ENCODE results near the gene OR4D2.

DNA sequence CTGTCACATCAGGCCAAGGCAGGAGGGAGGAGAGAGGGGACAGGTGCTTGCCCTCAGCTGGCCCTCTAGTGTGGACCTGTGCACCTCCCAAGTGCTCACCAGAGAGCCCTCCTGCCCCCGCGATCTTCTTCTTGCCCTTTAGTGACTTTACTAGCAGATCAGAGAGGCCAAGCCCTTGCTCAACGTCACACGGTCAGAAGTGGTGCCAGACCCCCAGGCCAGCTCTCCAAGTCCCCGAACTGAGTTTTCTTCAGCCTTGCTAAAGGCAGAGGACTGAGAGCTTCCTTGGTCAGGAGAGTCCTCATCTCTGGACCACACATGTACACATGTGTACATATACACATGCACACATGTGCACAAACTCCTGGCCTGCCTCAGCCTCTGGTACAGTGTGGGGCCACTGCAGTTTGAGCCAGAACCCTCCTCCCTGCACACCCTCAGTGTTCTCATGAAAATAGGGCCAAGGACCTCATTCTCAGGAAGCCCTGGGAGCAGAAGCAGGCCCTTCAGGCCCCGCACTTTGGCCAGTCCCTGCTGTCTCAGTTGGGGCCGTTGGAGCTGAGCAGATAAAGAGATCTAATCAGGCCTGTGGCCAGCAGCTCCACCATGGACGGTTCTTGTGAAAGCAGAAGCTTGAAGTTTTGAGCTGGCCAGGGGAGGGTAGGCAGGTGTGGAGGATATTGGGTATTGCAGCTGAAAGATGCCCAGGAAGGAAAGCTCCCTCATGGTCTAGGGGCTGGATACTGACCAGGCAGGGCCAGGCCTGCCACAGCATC, 18.4 kb downstream of the OR4D2 start:
- TF ChIP-seq, protein P1, sequence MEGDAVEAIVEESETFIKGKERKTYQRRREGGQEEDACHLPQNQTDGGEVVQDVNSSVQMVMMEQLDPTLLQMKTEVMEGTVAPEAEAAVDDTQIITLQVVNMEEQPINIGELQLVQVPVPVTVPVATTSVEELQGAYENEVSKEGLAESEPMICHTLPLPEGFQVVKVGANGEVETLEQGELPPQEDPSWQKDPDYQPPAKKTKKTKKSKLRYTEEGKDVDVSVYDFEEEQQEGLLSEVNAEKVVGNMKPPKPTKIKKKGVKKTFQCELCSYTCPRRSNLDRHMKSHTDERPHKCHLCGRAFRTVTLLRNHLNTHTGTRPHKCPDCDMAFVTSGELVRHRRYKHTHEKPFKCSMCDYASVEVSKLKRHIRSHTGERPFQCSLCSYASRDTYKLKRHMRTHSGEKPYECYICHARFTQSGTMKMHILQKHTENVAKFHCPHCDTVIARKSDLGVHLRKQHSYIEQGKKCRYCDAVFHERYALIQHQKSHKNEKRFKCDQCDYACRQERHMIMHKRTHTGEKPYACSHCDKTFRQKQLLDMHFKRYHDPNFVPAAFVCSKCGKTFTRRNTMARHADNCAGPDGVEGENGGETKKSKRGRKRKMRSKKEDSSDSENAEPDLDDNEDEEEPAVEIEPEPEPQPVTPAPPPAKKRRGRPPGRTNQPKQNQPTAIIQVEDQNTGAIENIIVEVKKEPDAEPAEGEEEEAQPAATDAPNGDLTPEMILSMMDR (conservative IDR thresholded peaks at IDR 0.05; ENCODE audit: low read depth, low read length) = no peak
- TF ChIP-seq POLR2A (IDR thresholded peaks at IDR 0.05; ENCODE audit: low read depth, low read length) (no peak), MAZ (IDR thresholded peaks at IDR 0.05; ENCODE audit: borderline replicate concordance, low read depth, low read length) (no peak), RFX5 (IDR thresholded peaks at IDR 0.05; ENCODE audit: low read depth, low read length) (no peak), CEBPB (IDR thresholded peaks at IDR 0.05; ENCODE audit: low read depth, low read length) (no peak), SMC3 (IDR thresholded peaks at IDR 0.05; ENCODE audit: low read depth, low read length) (no peak), RAD21 (IDR thresholded peaks at IDR 0.05; ENCODE audit: low read length) (no peak), MXI1 (IDR thresholded peaks at IDR 0.05; ENCODE audit: borderline replicate concordance, low read depth, low read length) (no peak), RCOR1 (IDR thresholded peaks at IDR 0.05; ENCODE audit: insufficient replicate concordance, low read length) (no peak), FOS (IDR thresholded peaks at IDR 0.05; ENCODE audit: low read depth, low read length) (no peak), CHD1 (IDR thresholded peaks at IDR 0.05; ENCODE audit: low read depth, low read length) (no peak), MAFK (IDR thresholded peaks at IDR 0.05; ENCODE audit: low read depth, low read length) (no peak)
- TF ChIP-seq, protein P2, sequence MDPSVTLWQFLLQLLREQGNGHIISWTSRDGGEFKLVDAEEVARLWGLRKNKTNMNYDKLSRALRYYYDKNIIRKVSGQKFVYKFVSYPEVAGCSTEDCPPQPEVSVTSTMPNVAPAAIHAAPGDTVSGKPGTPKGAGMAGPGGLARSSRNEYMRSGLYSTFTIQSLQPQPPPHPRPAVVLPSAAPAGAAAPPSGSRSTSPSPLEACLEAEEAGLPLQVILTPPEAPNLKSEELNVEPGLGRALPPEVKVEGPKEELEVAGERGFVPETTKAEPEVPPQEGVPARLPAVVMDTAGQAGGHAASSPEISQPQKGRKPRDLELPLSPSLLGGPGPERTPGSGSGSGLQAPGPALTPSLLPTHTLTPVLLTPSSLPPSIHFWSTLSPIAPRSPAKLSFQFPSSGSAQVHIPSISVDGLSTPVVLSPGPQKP (IDR thresholded peaks at IDR 0.05; ENCODE audit: borderline replicate concordance, low read depth, low read length) = no peak
- TF ChIP-seq, protein P3, sequence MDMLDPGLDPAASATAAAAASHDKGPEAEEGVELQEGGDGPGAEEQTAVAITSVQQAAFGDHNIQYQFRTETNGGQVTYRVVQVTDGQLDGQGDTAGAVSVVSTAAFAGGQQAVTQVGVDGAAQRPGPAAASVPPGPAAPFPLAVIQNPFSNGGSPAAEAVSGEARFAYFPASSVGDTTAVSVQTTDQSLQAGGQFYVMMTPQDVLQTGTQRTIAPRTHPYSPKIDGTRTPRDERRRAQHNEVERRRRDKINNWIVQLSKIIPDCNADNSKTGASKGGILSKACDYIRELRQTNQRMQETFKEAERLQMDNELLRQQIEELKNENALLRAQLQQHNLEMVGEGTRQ (IDR thresholded peaks at IDR 0.05; ENCODE audit: low read depth, low read length) = no peak

Measured in IMR-90 (cell line).